Cardiac muscle cell (in vitro differentiated cells and primary cell): ENCODE data around the gene ANKHD1. TPM values are rescaled to one million over a fixed set of nuclear protein-coding genes. Genes with fewer than 3 reads are reported as not detected.

Experiments used
- DNase-seq, 2 donors: peaks; one replicate each; pipeline versions ENCODE4 v3.0.0 to v3.0.0-alpha.2; 2010 to 2017; ENCODE audit warnings: low read depth in 1 of 2, low spot score in 1 of 2
- H3K27ac ChIP-seq: fragments of 200-600 bp; sonication (generic); 2 replicates; pipeline ENCODE4 v1.5.1; 2016
- H3K27me3 ChIP-seq: fragments of 200-600 bp; sonication (generic); 2 replicates; pipeline ENCODE4 v1.6.0; 2016; ENCODE audit warnings: control low read depth
- H3K36me3 ChIP-seq: fragments of 200-600 bp; sonication (generic); 2 replicates; pipeline ENCODE4 v1.5.1; 2016; ENCODE audit warnings: control low read depth
- H3K4me1 ChIP-seq: fragments of 200-600 bp; sonication (generic); 2 replicates; pipeline ENCODE4 v1.8.1; 2017; ENCODE audit warnings: low read depth, mild to moderate bottlenecking, mixed run types
- H3K4me3 ChIP-seq: fragments of 200-600 bp; sonication (generic); 2 replicates; pipeline ENCODE4 v1.5.1; 2016; ENCODE audit warnings: mild to moderate bottlenecking
- H3K9me3 ChIP-seq: fragments of 200-600 bp; sonication (generic); 2 replicates; pipeline ENCODE4 v1.5.1; 2017; ENCODE audit warnings: low read depth, mild to moderate bottlenecking, control low read depth
- polyA plus RNA-seq: library from polyadenylated mRNA; unstranded; fragments of >200 nt; fragmentation: Nextera tagmentation; extraction: Ambion mirVana; gene quantifications from 2 replicates; pipeline ENCODE4 v1.2.1, GENCODE V29; 2016
- total RNA-seq: library from RNA; depleted of rRNA; stranded (reverse); fragments of >200 nt; gene quantifications from 2 replicates; pipeline ENCODE4 v1.2.3, GENCODE V29; 2016
- TF ChIP-seq, protein P1 (sequence below): IDR thresholded peaks from 2 replicates; pipeline ENCODE4 v1.5.1; 2012; ENCODE audit warnings: low read depth, mild to moderate bottlenecking, low read length

Gene ANKHD1
- total and polyA plus RNA-seq, 2 experiments from 2014 or later, result 42.4 to 46.5 TPM

DNA sequence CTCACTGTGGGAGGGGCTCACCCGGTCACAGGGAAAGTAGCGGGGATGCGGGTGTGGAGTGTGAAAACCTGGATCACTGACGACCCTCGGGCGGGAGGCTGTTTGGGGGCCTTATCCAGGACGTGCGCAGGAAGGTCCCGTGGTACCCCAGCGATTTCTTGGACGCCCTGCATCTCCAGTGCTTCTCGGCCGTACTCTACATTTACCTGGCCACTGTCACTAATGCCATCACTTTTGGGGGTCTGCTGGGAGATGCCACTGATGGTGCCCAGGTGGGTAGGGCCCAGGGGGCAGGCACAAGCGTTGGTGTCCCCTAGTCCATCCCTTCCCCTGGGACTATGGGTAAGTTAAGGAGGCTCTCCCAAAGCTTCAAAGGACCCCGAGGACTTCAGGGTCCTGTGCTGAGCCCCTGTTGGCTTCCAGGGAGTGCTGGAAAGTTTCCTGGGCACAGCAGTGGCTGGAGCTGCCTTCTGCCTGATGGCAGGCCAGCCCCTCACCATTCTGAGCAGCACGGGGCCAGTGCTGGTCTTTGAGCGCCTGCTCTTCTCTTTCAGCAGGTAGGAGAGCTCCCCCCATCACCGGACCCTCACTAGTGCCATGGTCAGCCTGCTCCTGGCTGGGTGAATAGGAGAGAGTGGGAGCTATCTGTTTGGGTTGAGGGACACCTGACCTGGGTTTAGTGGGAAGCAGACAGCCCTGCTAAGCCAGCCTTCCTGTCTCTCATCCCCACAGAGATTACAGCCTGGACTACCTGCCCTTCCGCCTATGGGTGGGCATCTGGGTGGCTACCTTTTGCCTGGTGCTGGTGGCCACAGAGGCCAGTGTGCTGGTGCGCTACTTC is 37.8 kb upstream of the ANKHD1 start:
- Histone ChIP-seq H3K27ac (no peak overlapping the region), H3K27me3 (peaks cover 16% of the 10 kb centered on the region), H3K4me1 (no peaks in the 10 kb centered on the region), H3K9me3 (no peaks in the 10 kb centered on the region), H3K4me3 (peak overlapping the region; percentile 18), H3K36me3 (no peaks in the 10 kb centered on the region)
- no peak for DNase-seq
- TF ChIP-seq, protein P1, sequence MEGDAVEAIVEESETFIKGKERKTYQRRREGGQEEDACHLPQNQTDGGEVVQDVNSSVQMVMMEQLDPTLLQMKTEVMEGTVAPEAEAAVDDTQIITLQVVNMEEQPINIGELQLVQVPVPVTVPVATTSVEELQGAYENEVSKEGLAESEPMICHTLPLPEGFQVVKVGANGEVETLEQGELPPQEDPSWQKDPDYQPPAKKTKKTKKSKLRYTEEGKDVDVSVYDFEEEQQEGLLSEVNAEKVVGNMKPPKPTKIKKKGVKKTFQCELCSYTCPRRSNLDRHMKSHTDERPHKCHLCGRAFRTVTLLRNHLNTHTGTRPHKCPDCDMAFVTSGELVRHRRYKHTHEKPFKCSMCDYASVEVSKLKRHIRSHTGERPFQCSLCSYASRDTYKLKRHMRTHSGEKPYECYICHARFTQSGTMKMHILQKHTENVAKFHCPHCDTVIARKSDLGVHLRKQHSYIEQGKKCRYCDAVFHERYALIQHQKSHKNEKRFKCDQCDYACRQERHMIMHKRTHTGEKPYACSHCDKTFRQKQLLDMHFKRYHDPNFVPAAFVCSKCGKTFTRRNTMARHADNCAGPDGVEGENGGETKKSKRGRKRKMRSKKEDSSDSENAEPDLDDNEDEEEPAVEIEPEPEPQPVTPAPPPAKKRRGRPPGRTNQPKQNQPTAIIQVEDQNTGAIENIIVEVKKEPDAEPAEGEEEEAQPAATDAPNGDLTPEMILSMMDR, result no peak

DNA sequence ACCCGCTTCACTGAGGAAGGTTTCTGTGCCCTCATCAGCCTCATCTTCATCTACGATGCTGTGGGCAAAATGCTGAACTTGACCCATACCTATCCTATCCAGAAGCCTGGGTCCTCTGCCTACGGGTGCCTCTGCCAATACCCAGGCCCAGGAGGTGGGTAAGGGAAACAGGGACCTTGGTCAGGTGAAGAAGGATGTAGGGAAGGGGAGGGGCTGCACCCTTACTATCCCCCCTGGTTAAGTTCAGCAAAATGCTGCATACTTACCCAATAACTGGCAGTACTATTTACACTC is 37.2 kb upstream of the ANKHD1 start:
- TF ChIP-seq, protein P1, result no peak
- peaks cover 16% of the 10 kb centered on the region for H3K27me3 ChIP-seq
- no peaks in the 10 kb centered on the region for H3K4me1 ChIP-seq
- no peak for DNase-seq
- H3K9me3 ChIP-seq, result no peaks in the 10 kb centered on the region
- H3K36me3 ChIP-seq, result no peaks in the 10 kb centered on the region
- H3K4me3 ChIP-seq, result no peak overlapping the region
- no peak overlapping the region for H3K27ac ChIP-seq

GRCh38 chr5:140365282-140365681 is 36.4 kb upstream of the ANKHD1 start:
- DNase-seq, result no peak
- no peak overlapping the region for H3K4me3 ChIP-seq
- H3K27me3 ChIP-seq, result peaks cover 16% of the 10 kb centered on the region
- H3K9me3 ChIP-seq, result no peaks in the 10 kb centered on the region
- no peaks in the 10 kb centered on the region for H3K4me1 ChIP-seq
- H3K36me3 ChIP-seq, result no peaks in the 10 kb centered on the region
- H3K27ac ChIP-seq, result no peak overlapping the region
- TF ChIP-seq, protein P1, result no peak

DNA sequence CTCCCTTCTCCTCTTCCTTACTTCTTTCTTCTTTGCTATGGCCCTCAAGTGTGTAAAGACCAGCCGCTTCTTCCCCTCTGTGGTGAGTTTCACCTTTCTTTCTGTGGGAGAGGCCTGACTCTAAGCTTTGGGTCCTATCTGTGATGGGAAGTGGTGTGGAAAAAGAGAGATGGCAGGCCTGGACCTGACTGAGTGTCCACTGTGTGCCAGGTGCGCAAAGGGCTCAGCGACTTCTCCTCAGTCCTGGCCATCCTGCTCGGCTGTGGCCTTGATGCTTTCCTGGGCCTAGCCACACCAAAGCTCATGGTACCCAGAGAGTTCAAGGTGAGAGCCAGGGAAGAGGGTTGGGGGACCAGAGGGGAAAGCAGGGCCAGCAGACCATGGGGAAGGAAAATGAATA is 35.7 kb upstream of the ANKHD1 start:
- Histone ChIP-seq H3K27ac (no peak overlapping the region), H3K4me3 (no peak overlapping the region), H3K27me3 (peaks cover 16% of the 10 kb centered on the region), H3K4me1 (no peaks in the 10 kb centered on the region), H3K9me3 (no peaks in the 10 kb centered on the region), H3K36me3 (no peaks in the 10 kb centered on the region)
- TF ChIP-seq, protein P1, result no peak
- DNase-seq, result no peak

- H3K9me3 ChIP-seq, result no peaks in the 10 kb centered on the region
- DNase-seq, result no peak
- H3K4me3 ChIP-seq, result no peak overlapping the region
- H3K27me3 ChIP-seq, result peaks cover 16% of the 10 kb centered on the region
- H3K36me3 ChIP-seq, result no peaks in the 10 kb centered on the region
- no peaks in the 10 kb centered on the region for H3K4me1 ChIP-seq
- no peak overlapping the region for H3K27ac ChIP-seq
- TF ChIP-seq, protein P1, result no peak
Measured at GRCh38 chr5:140366589-140367255, 34.9 kb upstream of the ANKHD1 start.
